ENCODE measurements around the gene CDADC1.

DNA sequence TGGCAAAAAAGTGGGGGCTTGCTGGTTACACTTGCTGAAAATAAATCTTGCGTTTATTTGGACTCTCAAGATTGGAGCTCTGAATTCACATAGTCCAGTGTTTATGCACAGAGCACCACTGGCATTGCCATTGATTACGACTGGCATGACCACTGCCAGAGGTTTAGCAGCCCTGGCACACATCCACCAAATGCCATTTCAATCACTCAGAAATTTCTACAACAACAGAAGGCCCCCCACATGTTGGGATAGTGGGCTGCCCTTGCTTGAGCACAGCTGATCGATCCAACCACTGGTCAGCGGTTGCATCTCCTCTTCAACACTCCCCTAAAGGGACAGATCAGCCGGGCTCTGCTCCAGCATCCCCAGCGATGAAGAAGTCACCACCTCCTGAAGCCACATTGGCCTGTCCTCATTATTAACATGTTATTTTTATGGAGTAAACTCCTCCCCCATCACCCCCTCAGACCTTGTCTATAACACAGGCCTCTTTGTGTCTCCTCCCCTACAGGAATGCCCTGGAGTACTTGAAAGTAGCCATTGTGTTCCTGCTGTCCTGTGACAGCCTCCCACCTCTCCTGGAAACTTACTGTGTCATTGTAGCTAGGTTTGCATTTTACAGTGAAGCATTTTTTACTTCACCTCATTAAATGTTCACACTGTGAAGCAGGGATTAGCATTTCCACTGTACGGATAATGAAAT is 51.3 kb downstream of the CDADC1 start:
- TF ChIP-seq, protein P1, sequence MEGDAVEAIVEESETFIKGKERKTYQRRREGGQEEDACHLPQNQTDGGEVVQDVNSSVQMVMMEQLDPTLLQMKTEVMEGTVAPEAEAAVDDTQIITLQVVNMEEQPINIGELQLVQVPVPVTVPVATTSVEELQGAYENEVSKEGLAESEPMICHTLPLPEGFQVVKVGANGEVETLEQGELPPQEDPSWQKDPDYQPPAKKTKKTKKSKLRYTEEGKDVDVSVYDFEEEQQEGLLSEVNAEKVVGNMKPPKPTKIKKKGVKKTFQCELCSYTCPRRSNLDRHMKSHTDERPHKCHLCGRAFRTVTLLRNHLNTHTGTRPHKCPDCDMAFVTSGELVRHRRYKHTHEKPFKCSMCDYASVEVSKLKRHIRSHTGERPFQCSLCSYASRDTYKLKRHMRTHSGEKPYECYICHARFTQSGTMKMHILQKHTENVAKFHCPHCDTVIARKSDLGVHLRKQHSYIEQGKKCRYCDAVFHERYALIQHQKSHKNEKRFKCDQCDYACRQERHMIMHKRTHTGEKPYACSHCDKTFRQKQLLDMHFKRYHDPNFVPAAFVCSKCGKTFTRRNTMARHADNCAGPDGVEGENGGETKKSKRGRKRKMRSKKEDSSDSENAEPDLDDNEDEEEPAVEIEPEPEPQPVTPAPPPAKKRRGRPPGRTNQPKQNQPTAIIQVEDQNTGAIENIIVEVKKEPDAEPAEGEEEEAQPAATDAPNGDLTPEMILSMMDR (IDR thresholded peaks at IDR 0.05; ENCODE audit: low read depth, low read length, missing input control) = no peak
- TF ChIP-seq, protein P2, sequence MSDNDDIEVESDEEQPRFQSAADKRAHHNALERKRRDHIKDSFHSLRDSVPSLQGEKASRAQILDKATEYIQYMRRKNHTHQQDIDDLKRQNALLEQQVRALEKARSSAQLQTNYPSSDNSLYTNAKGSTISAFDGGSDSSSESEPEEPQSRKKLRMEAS (IDR thresholded peaks at IDR 0.05) = no peak
- TF ChIP-seq GABPA (IDR thresholded peaks at IDR 0.05 in 1 of 2, conservative IDR thresholded peaks at IDR 0.05 in 1 of 2) = no peak
- no peak for TF ChIP-seq TAF1 (conservative IDR thresholded peaks at IDR 0.05)
- no peak for TF ChIP-seq JUND (IDR thresholded peaks at IDR 0.05)
- TF ChIP-seq, protein P3, sequence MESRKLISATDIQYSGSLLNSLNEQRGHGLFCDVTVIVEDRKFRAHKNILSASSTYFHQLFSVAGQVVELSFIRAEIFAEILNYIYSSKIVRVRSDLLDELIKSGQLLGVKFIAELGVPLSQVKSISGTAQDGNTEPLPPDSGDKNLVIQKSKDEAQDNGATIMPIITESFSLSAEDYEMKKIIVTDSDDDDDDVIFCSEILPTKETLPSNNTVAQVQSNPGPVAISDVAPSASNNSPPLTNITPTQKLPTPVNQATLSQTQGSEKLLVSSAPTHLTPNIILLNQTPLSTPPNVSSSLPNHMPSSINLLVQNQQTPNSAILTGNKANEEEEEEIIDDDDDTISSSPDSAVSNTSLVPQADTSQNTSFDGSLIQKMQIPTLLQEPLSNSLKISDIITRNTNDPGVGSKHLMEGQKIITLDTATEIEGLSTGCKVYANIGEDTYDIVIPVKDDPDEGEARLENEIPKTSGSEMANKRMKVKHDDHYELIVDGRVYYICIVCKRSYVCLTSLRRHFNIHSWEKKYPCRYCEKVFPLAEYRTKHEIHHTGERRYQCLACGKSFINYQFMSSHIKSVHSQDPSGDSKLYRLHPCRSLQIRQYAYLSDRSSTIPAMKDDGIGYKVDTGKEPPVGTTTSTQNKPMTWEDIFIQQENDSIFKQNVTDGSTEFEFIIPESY (IDR thresholded peaks at IDR 0.05) = no peak
- no peak for TF ChIP-seq YY1 (IDR thresholded peaks at IDR 0.05)
- TF ChIP-seq NR2F2 (IDR thresholded peaks at IDR 0.05) = no peak
- TF ChIP-seq FOXA1 (IDR thresholded peaks at IDR 0.05) = no peak
- TF ChIP-seq HNF4A (conservative IDR thresholded peaks at IDR 0.05) = no peak
